Activated naive CD4-positive, alpha-beta T cell treated with Interleukin-2 at 50 U/mL for 16 hours (primary cell): ENCODE measurements around the gene EMP1.
A peak's percentile ranks its signal among the peaks of the same experiment; 100 is the strongest.

Experiments used
- DNase-seq: peaks from one replicate; pipeline ENCODE4 v3.0.0-alpha.2; 2020

The EMP1 gene

GRCh38 chr12:13223941-13224340, 27.4 kb downstream of the EMP1 start:
- no peak for DNase-seq

DNA sequence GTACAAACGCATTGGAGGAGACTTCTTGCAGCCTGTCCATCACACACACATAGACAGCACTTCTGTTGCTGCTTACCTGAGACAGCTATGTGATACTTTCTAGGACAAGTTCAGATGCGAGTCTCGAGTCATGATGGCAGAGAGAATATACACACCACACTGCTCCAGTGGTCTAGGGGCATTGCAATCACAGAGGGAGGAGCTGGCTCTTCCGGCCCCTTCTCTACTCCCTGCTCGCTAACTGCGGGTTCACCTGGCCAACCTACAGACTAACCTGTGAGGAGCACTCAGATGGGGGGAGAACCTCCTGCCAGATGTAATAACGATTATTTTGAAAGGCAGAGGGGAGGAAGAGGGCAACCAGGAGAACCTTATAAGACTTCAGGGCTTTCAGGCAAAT, 30.7 kb downstream of the EMP1 start:
- DNase-seq, result no peak

- no peak for DNase-seq
These were observed 32.1 kb downstream of the EMP1 start for GRCh38 chr12:13228579-13228978.

DNA sequence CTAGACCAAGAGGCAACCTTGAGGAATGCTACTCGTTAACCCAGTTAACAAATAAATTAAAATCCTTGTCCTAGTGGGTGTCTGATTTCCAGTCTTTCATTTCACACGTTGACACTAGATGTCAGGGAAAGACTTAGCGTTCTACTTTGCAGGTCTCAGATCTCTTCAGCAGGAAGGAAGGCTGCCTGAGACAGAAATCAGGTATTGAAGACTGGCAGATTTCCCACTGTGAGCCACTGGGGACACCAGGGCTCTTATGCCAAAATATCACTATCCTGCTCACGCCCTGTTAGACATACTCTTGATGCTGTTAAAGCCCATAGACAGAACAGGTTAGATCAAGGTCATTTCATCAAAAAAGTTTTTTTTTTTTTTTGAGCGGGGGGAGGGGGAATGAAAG, 33.0 kb downstream of the EMP1 start:
- DNase-seq, result no peak

GRCh38 chr12:13230500-13230899, 34.0 kb downstream of the EMP1 start:
- DNase-seq, result no peak

DNA sequence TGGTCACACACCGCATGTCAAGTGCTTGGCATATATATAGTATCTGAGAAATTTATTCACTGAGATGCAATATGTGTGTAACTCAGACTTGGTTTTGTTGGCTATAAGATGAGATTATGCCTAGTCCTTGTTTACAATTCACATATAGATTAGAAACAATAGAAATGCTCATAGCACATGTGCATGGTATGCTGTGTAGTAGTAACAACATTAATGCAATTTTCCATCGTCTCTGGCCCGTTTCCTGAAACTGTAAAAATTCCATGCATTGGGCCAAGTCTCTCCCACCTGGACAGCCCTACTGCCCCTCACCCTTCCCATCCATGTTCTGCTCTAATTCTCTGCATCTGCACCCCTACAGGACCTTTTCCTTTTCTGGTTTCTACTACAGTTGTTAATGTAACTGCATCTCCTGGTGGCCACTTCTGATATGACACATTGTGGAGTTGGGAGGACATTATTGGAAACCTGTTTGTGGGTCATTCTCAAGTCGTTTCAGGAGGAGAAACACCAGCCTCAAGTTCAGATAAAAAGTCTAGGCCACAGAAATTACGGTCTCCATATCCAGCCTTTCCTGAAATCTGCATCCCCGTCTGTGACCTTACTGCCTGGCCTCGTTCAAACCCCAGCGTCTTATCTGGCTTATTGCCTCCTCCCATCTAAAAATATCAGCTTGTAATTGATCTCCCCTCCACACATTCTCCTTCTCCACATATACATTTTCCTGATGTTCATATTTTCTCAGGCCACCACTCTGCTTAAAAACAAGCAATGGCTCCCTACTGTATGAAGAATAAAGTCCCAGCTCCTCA, 37.5 kb downstream of the EMP1 start:
- DNase-seq, result no peak

DNA sequence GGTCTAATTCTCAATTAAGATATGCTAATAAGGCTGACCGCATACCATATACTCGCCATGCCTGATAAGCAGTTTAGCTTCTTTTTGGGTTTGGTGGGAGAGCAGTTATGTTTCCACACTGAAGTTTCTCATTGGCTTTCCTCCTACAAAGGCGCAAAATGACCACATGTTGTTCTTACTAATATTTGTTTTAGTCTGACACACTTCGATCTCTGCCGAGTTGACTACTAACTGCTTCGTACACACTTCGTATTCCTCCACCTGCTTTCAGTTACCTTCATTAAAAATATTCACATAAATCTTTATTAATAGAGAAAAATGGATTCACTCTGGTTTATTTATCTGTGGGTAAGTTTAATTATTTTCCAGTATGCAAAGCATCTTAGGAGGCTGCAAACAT, 41.7 kb downstream of the EMP1 start:
- DNase-seq, result no peak

- DNase-seq, result no peak
These were observed 45.4 kb downstream of the EMP1 start for GRCh38 chr12:13241833-13242488.

- DNase-seq, result no peak
These were observed 46.4 kb downstream of the EMP1 start for GRCh38 chr12:13242936-13243335.

DNA sequence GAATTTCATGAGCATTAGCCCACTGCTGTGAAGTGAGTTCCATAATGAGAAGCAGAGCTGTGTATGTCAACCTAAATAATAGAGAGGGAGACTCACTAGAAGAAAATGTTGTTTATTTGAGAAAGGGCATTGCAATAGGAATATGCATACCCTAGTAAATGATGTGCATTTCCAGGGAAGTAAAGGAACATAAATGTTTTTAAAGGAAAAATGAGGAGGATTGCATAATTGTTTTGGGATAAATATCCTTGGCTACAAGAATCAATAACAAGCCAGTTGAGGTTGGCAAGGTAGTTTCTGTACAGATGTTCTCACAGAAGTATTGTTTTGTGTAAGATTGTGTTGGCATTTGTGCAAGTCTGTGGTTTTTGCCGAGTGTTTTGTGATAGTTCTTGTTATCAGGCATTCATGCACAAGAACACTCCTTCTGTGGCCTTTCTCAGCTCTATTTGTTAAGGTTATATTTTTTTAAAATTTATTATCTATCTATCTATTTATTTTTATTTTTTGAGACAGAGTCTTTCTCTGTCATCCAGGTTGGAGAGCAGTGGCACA, 47.1 kb downstream of the EMP1 start:
- no peak for DNase-seq

DNA sequence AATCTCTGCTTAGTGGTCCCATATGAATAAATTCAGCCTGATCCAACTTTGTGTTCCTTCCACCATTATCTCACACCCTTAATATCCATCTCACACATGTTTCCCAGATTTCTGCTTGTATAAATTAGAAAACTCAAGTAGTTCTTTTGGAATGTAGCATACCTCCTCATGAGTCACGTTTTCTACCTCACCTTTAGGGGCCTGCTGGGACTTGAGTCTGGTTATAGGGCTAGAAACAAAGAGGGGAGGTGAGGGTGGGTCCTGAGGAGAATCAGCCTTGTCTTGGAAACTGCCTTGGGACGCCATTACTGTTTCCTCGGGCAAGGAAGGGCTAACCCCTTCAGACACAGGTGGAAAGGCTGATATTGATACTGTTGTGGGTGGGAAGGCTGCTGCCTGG, 51.1 kb downstream of the EMP1 start:
- DNase-seq, result no peak

DNA sequence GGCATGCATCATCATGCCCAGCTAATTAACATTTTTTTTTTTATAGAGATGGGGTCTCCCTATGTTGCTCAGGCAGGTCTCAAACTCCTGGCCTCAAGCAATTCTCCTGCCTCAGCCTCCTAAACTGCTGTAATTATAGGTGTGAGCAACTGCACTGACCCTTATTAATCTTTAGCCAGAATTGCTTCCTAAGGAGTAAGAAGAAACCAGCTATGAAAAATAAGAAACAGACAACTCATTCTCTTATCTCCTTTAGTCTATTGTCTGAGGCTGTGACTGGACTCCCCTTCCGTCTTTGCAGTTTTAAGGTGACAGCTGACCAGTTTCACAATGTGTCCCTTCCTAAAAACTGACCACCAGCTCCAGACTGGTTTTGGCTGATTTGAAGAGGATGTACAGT, 52.4 kb downstream of the EMP1 start:
- DNase-seq, result no peak

DNA sequence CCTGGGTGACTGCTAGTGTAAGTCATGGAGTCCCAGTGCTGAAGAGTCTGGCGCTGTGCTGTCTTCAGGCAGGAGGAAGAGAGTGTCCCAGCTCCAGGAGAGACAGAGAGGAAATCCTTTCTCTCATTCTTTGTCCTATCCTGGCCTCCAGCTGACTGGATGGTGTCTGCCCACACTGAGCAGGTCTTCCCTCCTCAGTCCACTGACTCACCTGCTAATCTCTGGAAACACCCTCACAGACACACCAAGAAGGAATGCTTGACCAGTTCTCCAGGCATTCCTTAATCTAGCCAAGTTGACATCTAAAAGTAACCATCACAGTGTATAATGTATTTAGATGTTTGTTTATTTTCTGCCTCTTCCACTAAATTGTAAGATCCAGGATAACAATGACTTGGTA, 53.9 kb downstream of the EMP1 start:
- DNase-seq, result no peak

- DNase-seq, result no peak
These were observed 55.0 kb downstream of the EMP1 start for GRCh38 chr12:13251521-13251920.

- DNase-seq, result no peak
These were observed 55.5 kb downstream of the EMP1 start for GRCh38 chr12:13252024-13252423.

DNA sequence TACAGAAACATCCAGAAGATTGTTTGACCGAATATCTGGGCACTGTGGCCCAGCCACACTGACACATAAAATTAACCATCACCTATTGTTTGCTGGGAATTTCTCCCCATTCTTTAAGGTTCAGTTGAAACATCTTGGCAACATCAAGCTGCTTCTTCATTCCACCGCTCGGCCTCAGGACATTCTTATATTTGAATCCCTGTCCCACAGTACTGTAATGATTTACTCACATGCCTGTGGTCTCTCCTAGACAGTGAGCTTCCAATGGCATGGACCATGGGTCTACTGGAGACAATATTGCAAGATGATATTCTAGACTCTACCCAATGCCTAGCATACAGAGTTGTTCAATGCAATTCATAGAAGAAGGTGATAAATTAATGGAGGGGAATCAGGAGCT, 56.1 kb downstream of the EMP1 start:
- no peak for DNase-seq

- DNase-seq, result no peak
These were observed 57.6 kb downstream of the EMP1 start for GRCh38 chr12:13253966-13254760.

DNA sequence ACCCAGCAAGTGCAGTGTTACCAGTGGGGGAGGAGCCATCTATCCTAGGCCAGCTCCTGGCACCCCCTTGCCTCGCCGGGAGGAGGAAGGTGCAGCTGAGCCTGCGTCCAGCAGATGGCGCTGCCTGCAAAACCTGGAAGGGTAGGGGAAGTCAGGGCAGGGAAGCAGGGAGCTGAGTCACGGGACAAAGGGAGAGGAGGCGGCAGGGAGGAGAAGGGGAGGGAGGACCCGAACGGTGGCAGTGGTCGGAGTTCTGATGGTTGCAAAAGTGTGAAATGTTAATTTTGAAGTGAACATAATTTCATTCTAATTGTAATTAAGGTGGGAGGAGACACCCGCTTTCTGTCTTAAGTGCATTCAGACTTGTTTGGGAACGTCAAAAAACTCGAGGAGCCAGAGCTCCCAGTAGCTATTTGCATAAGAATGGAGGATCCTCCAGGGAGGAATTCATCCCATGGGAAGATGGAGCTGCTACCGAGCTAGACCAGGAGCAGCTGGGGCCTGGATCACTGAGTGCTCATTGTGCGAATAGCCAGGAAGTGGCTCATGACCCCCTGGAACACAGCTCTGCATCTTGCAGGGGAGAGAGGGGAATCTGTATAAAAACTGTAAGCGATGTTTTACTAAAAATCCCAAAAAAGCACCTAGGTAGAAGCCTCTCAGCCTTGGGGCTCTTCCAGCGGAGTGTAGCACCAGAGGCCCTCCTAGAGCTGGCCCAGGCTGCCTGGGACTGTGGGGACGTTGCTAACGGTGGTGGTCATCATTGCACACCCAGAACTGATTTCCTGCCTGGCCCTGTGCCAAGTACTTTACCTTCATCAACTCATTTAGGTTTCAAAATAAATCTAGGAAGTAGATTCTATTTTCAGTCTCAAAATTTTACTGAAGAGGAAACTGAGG, 59.5 kb downstream of the EMP1 start:
- peak; percentile 81 for DNase-seq

GRCh38 chr12:13256692-13257045, 60.1 kb downstream of the EMP1 start:
- DNase-seq, result no peak

DNA sequence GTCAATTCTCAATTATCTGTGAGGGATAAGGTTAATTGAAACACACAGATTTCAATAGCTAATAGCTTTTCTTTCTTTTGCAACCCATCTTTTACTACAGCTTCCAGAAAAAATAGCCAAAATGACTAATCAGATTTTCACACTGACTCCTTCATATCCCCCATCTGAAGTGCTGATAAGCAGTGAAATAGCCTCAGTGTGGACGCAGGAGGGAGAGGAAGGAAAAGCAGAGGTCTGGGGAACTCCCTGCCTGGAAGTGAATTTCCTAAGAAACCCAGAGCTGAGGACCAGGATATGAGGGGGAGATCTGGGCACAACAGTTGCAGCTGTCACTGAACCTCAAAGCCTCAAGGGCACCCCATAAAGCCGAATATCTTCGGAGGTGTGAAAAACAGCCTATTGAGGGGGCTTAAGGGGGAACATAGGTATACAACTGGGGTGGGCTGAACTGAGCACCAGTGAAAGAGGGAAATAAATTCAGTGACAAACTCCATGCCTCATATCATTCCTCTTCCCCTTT, 60.9 kb downstream of the EMP1 start:
- DNase-seq, result no peak

DNA sequence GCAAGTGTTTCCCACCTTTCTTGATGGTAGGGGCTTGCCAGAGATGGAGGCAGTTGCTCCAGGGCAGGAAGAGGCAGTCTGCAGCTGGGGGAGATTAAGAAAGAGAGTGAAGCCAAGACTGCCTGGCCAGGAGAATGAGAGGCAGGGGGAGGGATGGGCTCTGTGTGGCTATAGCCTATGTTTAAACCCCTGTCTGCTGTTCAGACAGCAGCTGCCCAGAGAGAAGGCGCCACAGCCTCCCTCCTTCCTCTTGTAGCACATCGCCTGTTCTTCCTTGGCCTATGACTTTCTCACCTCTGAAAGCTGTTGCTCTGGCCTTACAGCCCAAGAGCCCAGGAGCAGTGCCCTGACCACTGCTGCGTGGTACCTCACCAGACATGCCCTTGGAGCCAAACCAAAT, 61.7 kb downstream of the EMP1 start:
- no peak for DNase-seq

- DNase-seq, result no peak
These were observed 62.2 kb downstream of the EMP1 start for GRCh38 chr12:13258717-13259119.
